Heart right ventricle (tissue), 16 donors: ENCODE results near the gene LAD1. TPM values are rescaled to one million over a fixed set of nuclear protein-coding genes. Genes with fewer than 3 reads are reported as not detected.

ENCODE experiments used
- ATAC-seq, 8 donors: fragments of 200-7000 bp; cut with Tn5 transposase; one replicate each; pipeline ENCODE4 v1.9.1; 2020; ENCODE audit warnings: mild to moderate bottlenecking in 8 of 8, moderate library complexity in 8 of 8, moderate number of reproducible peaks in 1 of 8
- DNase-seq, 2 donors: peaks; one replicate each; pipeline ENCODE4 v3.0.0-alpha.2; 2020
- H3K27ac ChIP-seq, 10 donors: fragments of 200-600 bp; sonication (generic) in 2 of 10; one replicate each; pipeline versions ENCODE4 v1.5.0 to v1.8.0; 2020 to 2022; ENCODE audit warnings: mild to moderate bottlenecking in 3 of 10
- H3K27me3 ChIP-seq, 7 donors: fragments of 200-600 bp; one replicate each; pipeline ENCODE4 v1.8.0; 2021 to 2022; ENCODE audit warnings: mild to moderate bottlenecking in 2 of 7
- H3K36me3 ChIP-seq, 9 donors: fragments of 200-600 bp; sonication (generic) in 1 of 9; one replicate each; pipeline versions ENCODE4 v1.5.0 to v1.8.0; 2020 to 2022; ENCODE audit warnings: mild to moderate bottlenecking in 2 of 9
- H3K4me1 ChIP-seq, 9 donors: fragments of 200-600 bp; sonication (generic) in 1 of 9; one replicate each; pipeline versions ENCODE4 v1.5.0 to v1.8.0; 2020 to 2022; ENCODE audit warnings: mild to moderate bottlenecking in 4 of 9
- H3K4me3 ChIP-seq, 10 donors: fragments of 200-600 bp; sonication (generic) in 2 of 10; one replicate each; pipeline versions ENCODE4 v1.5.0 to v1.8.0; 2020 to 2022; ENCODE audit warnings: mild to moderate bottlenecking in 7 of 10, moderate library complexity in 2 of 10
- H3K9me3 ChIP-seq, 11 donors: fragments of 200-600 bp in 10 of 11; sonication (generic) in 2 of 11; one replicate each; pipeline versions ENCODE4 v1.5.0 to v1.8.0; 2013 to 2022; ENCODE audit warnings: mild to moderate bottlenecking in 2 of 11, control low read depth in 1 of 11, moderate library complexity in 1 of 11
- CTCF ChIP-seq, 9 donors: fragments of 200-600 bp; sonication (generic) in 2 of 9; IDR thresholded peaks; one replicate each; pipeline versions ENCODE4 v1.5.0 to v1.8.0; 2021 to 2022; ENCODE audit warnings: antibody characterized with exemption in 9 of 9, mild to moderate bottlenecking in 5 of 9, moderate library complexity in 1 of 9
- WGBS, 2 donors: extraction: QIAGEN DNeasy Blood & Tissue Kit; methylation state at CpG; one replicate each; pipeline ENCODE4 v1.1.7; 2013; ENCODE audit warnings: inconsistent platforms in 1 of 2; 5-methylcytosine and 5-hydroxymethylcytosine counted together
- intact Hi-C, 10 donors: fragments of 100-400 bp; cut with DNase I; formaldehyde crosslinking; loops; one replicate each; pipeline versions ENCODE4 v1.11.1 to v1.14.2; 2022
- polyA plus RNA-seq, 2 donors: library from polyadenylated mRNA; stranded (reverse); fragments of 200-250 nt; gene quantifications; one replicate each; pipeline ENCODE4 v1.2.3, GENCODE V29; 2013
- total RNA-seq, 10 donors: library from RNA; stranded (reverse); fragmentation: NEBNext Ultra II Directional in 3 of 10; extraction: Animal tissue kit (Norgen Biotek cat#: 25700) in 3 of 10; gene quantifications; one replicate each; pipeline versions ENCODE4 v1.2.1 to v1.2.4, GENCODE V29; 2021 to 2023
- donor health status: Arrhythmogenic right ventricular cardiomyopathy.
- donor health status: ischemic (EF 13 %, LVEDD 7.1; RV severe dilation, severe dysfunction).
- donor health status: healthy with polysubstance abuse.
- donor health status: DM: no; HTN: yes; CAD: no.
- donor health status: DM: no; HTN: no; CAD: no.
- donor health status: ischemic (EF 25% LVEDD 6.9; RV normal size, moderate dysfunction).
- donor health status: ischemic (EF 25% LVEDD 5.7; RV mildly dilated, moderate dysfunction).
- donor health status: healthy.
- donor health status: DM: yes; HTN: yes; CAD: no.
- donor health status: Ischemic cardiomyopathy.
- donor health status: ischemic (EF 35%, LVEDD 5.7; RV mildly dilated, moderate dysfunction).
- donor health status: nonischemic (EF 11% LVEDD 7.7; RV severe dilation, severe dysfunction).
- donor health status: DM: yes; HTN: yes; CAD: no.
- donor health status: PGD.
- donor health status: ischemic (EF 29% LVEDD 5.4; RV normal size, mild dysfunction).
- donor health status: nonischemic (EF 23%, LVEDD 6.1; RV moderate dilation, normal function).

LAD1 gene
- total and polyA plus RNA-seq, 12 donors = 0.85 to 42.2 (median 2.9) TPM

- H3K4me3 ChIP-seq = no peak overlapping the region
- intact Hi-C loops = no loop called here
- H3K27me3 ChIP-seq = no peaks in the 10 kb centered on the region
- H3K4me1 ChIP-seq = peaks cover 2 to 63% (median 19%) of the 10 kb centered on the region in 9 donors
- H3K36me3 ChIP-seq = peaks cover 0 to 81% (median 16%) of the 10 kb centered on the region in 9 donors
- peak in 1 of 2 donors; percentile 72 for DNase-seq
- peak overlapping the region; percentile 4 to 99 (median 56) for H3K27ac ChIP-seq
- no peaks in the 10 kb centered on the region for H3K9me3 ChIP-seq
- TF ChIP-seq CTCF (IDR thresholded peaks at IDR 0.05) = no peak
- peak; percentile 13 to 75 (median 50) for ATAC-seq
- 17 to 31% methylated on average over 6 of the region's 6 CpGs for WGBS, 2 donors
These were observed 29.9 kb downstream of the LAD1 start for GRCh38 chr1:201369209-201369608.

GRCh38 chr1:201366696-201367095 is 32.4 kb downstream of the LAD1 start:
- Histone ChIP-seq H3K9me3 (no peaks in the 10 kb centered on the region), H3K36me3 (peaks cover 0 to 91% (median 23%) of the 10 kb centered on the region in 9 donors), H3K27ac (peak overlapping the region in 1 of 10 donors; percentile 99), H3K27me3 (no peaks in the 10 kb centered on the region), H3K4me3 (no peak overlapping the region), H3K4me1 (peaks cover 2 to 68% (median 24%) of the 10 kb centered on the region in 9 donors)
- WGBS, 2 donors = 64 to 70% methylated on average over 7 of the region's 7 CpGs
- intact Hi-C loops = no loop called here
- ATAC-seq (peak in 2 of 8 donors; percentile 0 to 4), DNase-seq (no peak)
- TF ChIP-seq CTCF (IDR thresholded peaks at IDR 0.05) = no peak

GRCh38 chr1:201365251-201365650 is 33.9 kb downstream of the LAD1 start:
- Histone ChIP-seq H3K27me3 (no peaks in the 10 kb centered on the region), H3K4me1 (peaks cover 2 to 54% (median 20%) of the 10 kb centered on the region in 9 donors), H3K9me3 (no peaks in the 10 kb centered on the region), H3K27ac (peak overlapping the region in 5 of 10 donors; percentile 11 to 68 (median 26)), H3K4me3 (no peak overlapping the region), H3K36me3 (peaks cover 0 to 96% (median 23%) of the 10 kb centered on the region in 9 donors)
- DNase-seq (no peak), ATAC-seq (peak in 3 of 8 donors; percentile 1 to 6 (median 1))
- no peak for TF ChIP-seq CTCF (IDR thresholded peaks at IDR 0.05)
- WGBS, 2 donors = 62 to 75% methylated on average over 11 of the region's 11 CpGs
- intact Hi-C loops = no loop called here

GRCh38 chr1:201364808-201365105 is 34.4 kb downstream of the LAD1 start:
- intact Hi-C loops = loop anchor here in 4 of 10 donors (5.0 kb wide), 1 partner anchor 112 kb away; no protein-coding TSS in a partner anchor
- H3K27me3 ChIP-seq = no peaks in the 10 kb centered on the region
- H3K36me3 ChIP-seq = peaks cover 0 to 96% (median 26%) of the 10 kb centered on the region in 9 donors
- no peak for TF ChIP-seq CTCF (IDR thresholded peaks at IDR 0.05)
- H3K27ac ChIP-seq = peak overlapping the region in 2 of 10 donors; percentile 26 to 68
- H3K4me1 ChIP-seq = peaks cover 0 to 49% (median 16%) of the 10 kb centered on the region in 9 donors
- ATAC-seq (no peak), DNase-seq (no peak)
- H3K4me3 ChIP-seq = no peak overlapping the region
- 67 to 71% methylated on average over 6 of the region's 6 CpGs for WGBS, 2 donors
- H3K9me3 ChIP-seq = no peaks in the 10 kb centered on the region
